ENCODE measurements around the gene BARX2.

BARX2 gene

DNA sequence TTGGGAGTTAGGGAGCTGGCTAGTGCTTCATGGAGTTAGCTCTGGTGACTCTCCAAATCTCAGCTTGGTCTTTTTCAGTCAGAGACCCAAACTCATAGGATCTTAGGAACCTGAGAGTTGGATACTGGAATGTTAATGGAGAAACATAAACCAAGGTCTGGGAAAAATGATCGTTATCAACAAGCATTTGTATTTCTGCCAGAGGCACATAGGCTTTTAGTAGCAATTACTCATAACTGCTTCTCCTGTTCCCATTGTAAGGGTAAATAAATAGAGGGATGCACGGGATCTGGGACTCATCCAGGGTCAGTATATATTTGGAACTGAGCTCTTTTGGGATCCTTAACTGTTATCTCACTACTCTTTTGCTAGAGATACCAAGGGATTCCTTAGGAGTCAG is 4.8 kb downstream of the BARX2 start:
- Histone ChIP-seq H3K27ac (ENCODE audit: low read depth, low read length) (peak overlapping the region; percentile 81), H3K4me3 (ENCODE audit: low read depth, low read length) (no peak overlapping the region), H4K8ac (ENCODE audit: low read depth, low read length) (no peak overlapping the region), H3K4me1 (ENCODE audit: control insufficient read depth in 1 of 2, insufficient read depth in 2 of 2, low read length in 2 of 2) (peaks cover 3 to 10% of the 10 kb centered on the region in 2 experiments), H3K36me3 (ENCODE audit: control insufficient read depth in 1 of 2, insufficient read depth in 2 of 2, low read length in 2 of 2) (peaks cover 0 to 4% of the 10 kb centered on the region in 2 experiments), H3K23ac (ENCODE audit: low read length) (no peak overlapping the region), H3K14ac (ENCODE audit: low read length) (peak overlapping the region; percentile 66), H2AFZ (ENCODE audit: insufficient read depth, low read length, poor library complexity) (no peak overlapping the region), H2BK120ac (ENCODE audit: insufficient read depth, low read length, poor library complexity) (peak overlapping the region; percentile 92), H3K9ac (ENCODE audit: low read length) (no peak overlapping the region), H4K91ac (ENCODE audit: low read depth, low read length) (peak overlapping the region; percentile 74), H3K79me1 (ENCODE audit: low read length) (peaks cover 13% of the 10 kb centered on the region), H3K27me3 (ENCODE audit: insufficient read depth, low read length) (no peaks in the 10 kb centered on the region), H3K79me2 (ENCODE audit: control insufficient read depth, insufficient read depth, low read length, poor library complexity) (peaks cover 2% of the 10 kb centered on the region), H2BK5ac (ENCODE audit: low read depth, low read length, poor library complexity) (peak overlapping the region; percentile 82), H4K12ac (ENCODE audit: low read depth, low read length) (no peak overlapping the region), H2AK5ac (ENCODE audit: low read length) (no peak overlapping the region), H3K4me2 (ENCODE audit: low read length) (peak overlapping the region; percentile 39), H3K4ac (ENCODE audit: low read depth, low read length) (no peak overlapping the region), H2BK12ac (ENCODE audit: low read length) (peak overlapping the region; percentile 19), H3K9me3 (ENCODE audit: insufficient read depth, low read depth, low read length) (no peaks in the 10 kb centered on the region), H3K18ac (ENCODE audit: low read length) (no peak overlapping the region)
- peak in 1 of 2 donors; percentile 49 for DNase-seq
- WGBS (ENCODE audit: extremely low coverage, insufficient coverage, insufficient read length), result no CpG with 5 or more reads among the region's 2 CpGs

DNA sequence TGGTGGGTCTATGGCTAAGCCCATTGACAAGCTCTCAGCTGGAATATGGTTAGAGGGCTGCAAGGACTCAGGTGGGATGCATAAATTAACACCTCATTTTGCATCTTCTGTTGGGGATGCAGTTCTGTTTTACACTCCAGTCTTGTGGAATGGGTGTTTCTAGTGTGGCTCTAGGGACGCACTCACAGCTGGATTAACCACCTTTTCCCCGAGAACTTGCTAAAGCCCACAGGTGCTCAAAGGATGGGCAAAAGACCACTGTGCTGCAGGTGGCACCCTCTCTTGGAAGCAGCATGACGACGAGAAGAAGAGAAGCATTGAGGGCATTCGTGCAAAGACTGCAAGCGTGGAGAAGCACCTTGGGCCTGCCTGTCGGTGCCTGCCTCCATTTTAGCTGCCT is 6.9 kb downstream of the BARX2 start:
- Histone ChIP-seq H3K9ac (ENCODE audit: low read length) (no peak overlapping the region), H3K9me3 (ENCODE audit: insufficient read depth, low read depth, low read length) (no peaks in the 10 kb centered on the region), H3K4me2 (ENCODE audit: low read length) (no peak overlapping the region), H3K4me1 (ENCODE audit: control insufficient read depth in 1 of 2, insufficient read depth in 2 of 2, low read length in 2 of 2) (peaks cover 6 to 15% of the 10 kb centered on the region in 2 experiments), H3K27ac (ENCODE audit: low read depth, low read length) (no peak overlapping the region), H4K91ac (ENCODE audit: low read depth, low read length) (no peak overlapping the region), H3K18ac (ENCODE audit: low read length) (no peak overlapping the region), H3K27me3 (ENCODE audit: insufficient read depth, low read length) (no peaks in the 10 kb centered on the region), H2AK5ac (ENCODE audit: low read length) (no peak overlapping the region), H3K14ac (ENCODE audit: low read length) (no peak overlapping the region), H3K4me3 (ENCODE audit: low read depth, low read length) (no peak overlapping the region), H2BK12ac (ENCODE audit: low read length) (peak overlapping the region; percentile 0), H2BK5ac (ENCODE audit: low read depth, low read length, poor library complexity) (no peak overlapping the region), H3K23ac (ENCODE audit: low read length) (peak overlapping the region; percentile 17), H2BK120ac (ENCODE audit: insufficient read depth, low read length, poor library complexity) (peak overlapping the region; percentile 0), H3K4ac (ENCODE audit: low read depth, low read length) (no peak overlapping the region), H3K36me3 (ENCODE audit: control insufficient read depth in 1 of 2, insufficient read depth in 2 of 2, low read length in 2 of 2) (peaks cover 0 to 4% of the 10 kb centered on the region in 2 experiments), H3K79me1 (ENCODE audit: low read length) (peaks cover 14% of the 10 kb centered on the region), H2AFZ (ENCODE audit: insufficient read depth, low read length, poor library complexity) (no peak overlapping the region), H4K12ac (ENCODE audit: low read depth, low read length) (no peak overlapping the region), H4K8ac (ENCODE audit: low read depth, low read length) (no peak overlapping the region), H3K79me2 (ENCODE audit: control insufficient read depth, insufficient read depth, low read length, poor library complexity) (no peaks in the 10 kb centered on the region)
- no CpG with 5 or more reads among the region's 7 CpGs for WGBS (ENCODE audit: extremely low coverage, insufficient coverage, insufficient read length)
- no peak for DNase-seq

DNA sequence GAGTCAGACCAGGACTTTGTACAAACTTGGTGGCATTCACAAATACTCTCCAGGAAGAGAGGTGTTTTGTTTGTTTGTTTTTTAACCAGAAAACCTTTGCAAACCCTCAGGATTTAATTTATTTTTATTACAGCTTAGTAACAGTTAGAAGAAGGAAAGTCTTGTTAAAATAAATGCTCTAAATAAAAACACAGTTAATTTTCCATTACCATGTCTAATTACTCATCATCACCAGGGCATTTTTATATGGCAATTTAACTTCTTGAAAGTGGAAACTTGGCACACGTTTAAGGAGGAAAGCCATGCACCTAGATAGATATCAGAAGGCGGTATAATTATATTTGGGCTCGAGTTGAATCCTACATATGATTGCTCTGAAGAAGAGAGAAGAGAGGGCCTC is 7.4 kb downstream of the BARX2 start:
- Histone ChIP-seq H4K12ac (ENCODE audit: low read depth, low read length) (no peak overlapping the region), H3K79me1 (ENCODE audit: low read length) (peaks cover 16% of the 10 kb centered on the region), H3K18ac (ENCODE audit: low read length) (no peak overlapping the region), H2AK5ac (ENCODE audit: low read length) (no peak overlapping the region), H4K8ac (ENCODE audit: low read depth, low read length) (no peak overlapping the region), H3K79me2 (ENCODE audit: control insufficient read depth, insufficient read depth, low read length, poor library complexity) (no peaks in the 10 kb centered on the region), H3K23ac (ENCODE audit: low read length) (no peak overlapping the region), H2BK120ac (ENCODE audit: insufficient read depth, low read length, poor library complexity) (no peak overlapping the region), H2AFZ (ENCODE audit: insufficient read depth, low read length, poor library complexity) (no peak overlapping the region), H2BK12ac (ENCODE audit: low read length) (no peak overlapping the region), H3K4me3 (ENCODE audit: low read depth, low read length) (no peak overlapping the region), H3K36me3 (ENCODE audit: control insufficient read depth in 1 of 2, insufficient read depth in 2 of 2, low read length in 2 of 2) (peaks cover 0 to 4% of the 10 kb centered on the region in 2 experiments), H3K14ac (ENCODE audit: low read length) (no peak overlapping the region), H3K4me2 (ENCODE audit: low read length) (no peak overlapping the region), H3K9me3 (ENCODE audit: insufficient read depth, low read depth, low read length) (no peaks in the 10 kb centered on the region), H3K4ac (ENCODE audit: low read depth, low read length) (no peak overlapping the region), H2BK5ac (ENCODE audit: low read depth, low read length, poor library complexity) (no peak overlapping the region), H3K27ac (ENCODE audit: low read depth, low read length) (no peak overlapping the region), H4K91ac (ENCODE audit: low read depth, low read length) (no peak overlapping the region), H3K4me1 (ENCODE audit: control insufficient read depth in 1 of 2, insufficient read depth in 2 of 2, low read length in 2 of 2) (peaks cover 6 to 18% of the 10 kb centered on the region in 2 experiments), H3K27me3 (ENCODE audit: insufficient read depth, low read length) (no peaks in the 10 kb centered on the region), H3K9ac (ENCODE audit: low read length) (no peak overlapping the region)
- no CpG with 5 or more reads among the region's 3 CpGs for WGBS (ENCODE audit: extremely low coverage, insufficient coverage, insufficient read length)
- no peak for DNase-seq

DNA sequence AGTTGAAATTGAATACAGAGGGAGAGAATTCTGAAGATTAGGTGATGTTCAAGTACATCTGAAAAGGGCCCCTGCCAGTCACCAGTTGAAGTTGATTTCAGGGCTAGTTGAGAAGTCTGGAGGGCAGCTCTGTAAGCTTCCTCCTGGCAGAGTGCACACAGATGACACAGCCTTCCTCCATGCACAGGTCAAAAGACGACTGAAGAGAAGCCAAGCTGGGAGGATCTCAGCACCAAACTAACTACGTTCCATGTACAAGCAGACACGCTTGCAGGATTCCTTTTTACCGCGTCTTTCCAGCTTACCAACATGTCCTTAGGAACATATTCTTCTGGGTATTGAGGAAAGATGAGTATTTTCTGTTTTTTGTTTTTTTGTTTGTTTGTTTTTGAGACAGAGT is 7.9 kb downstream of the BARX2 start:
- no peak for DNase-seq
- peaks cover 8 to 20% of the 10 kb centered on the region in 2 experiments for H3K4me1 ChIP-seq (ENCODE audit: control insufficient read depth in 1 of 2, insufficient read depth in 2 of 2, low read length in 2 of 2)
- WGBS (ENCODE audit: extremely low coverage, insufficient coverage, insufficient read length), result no CpG with 5 or more reads among the region's 5 CpGs

More for the DNA sequence above, 7.9 kb downstream of the BARX2 start:
- Histone ChIP-seq H3K9ac (ENCODE audit: low read length) (no peak overlapping the region), H2BK120ac (ENCODE audit: insufficient read depth, low read length, poor library complexity) (no peak overlapping the region), H3K4me3 (ENCODE audit: low read depth, low read length) (no peak overlapping the region), H3K79me2 (ENCODE audit: control insufficient read depth, insufficient read depth, low read length, poor library complexity) (no peaks in the 10 kb centered on the region), H4K91ac (ENCODE audit: low read depth, low read length) (no peak overlapping the region), H3K4me2 (ENCODE audit: low read length) (no peak overlapping the region), H3K23ac (ENCODE audit: low read length) (no peak overlapping the region), H3K9me3 (ENCODE audit: insufficient read depth, low read depth, low read length) (no peaks in the 10 kb centered on the region), H2AK5ac (ENCODE audit: low read length) (no peak overlapping the region), H3K27ac (ENCODE audit: low read depth, low read length) (no peak overlapping the region), H2BK5ac (ENCODE audit: low read depth, low read length, poor library complexity) (no peak overlapping the region), H3K79me1 (ENCODE audit: low read length) (peaks cover 16% of the 10 kb centered on the region), H3K14ac (ENCODE audit: low read length) (no peak overlapping the region), H3K36me3 (ENCODE audit: control insufficient read depth in 1 of 2, insufficient read depth in 2 of 2, low read length in 2 of 2) (peaks cover 0 to 4% of the 10 kb centered on the region in 2 experiments), H3K27me3 (ENCODE audit: insufficient read depth, low read length) (no peaks in the 10 kb centered on the region), H3K4ac (ENCODE audit: low read depth, low read length) (no peak overlapping the region), H4K12ac (ENCODE audit: low read depth, low read length) (no peak overlapping the region), H2BK12ac (ENCODE audit: low read length) (no peak overlapping the region), H4K8ac (ENCODE audit: low read depth, low read length) (no peak overlapping the region), H2AFZ (ENCODE audit: insufficient read depth, low read length, poor library complexity) (no peak overlapping the region), H3K18ac (ENCODE audit: low read length) (no peak overlapping the region)
